ENCODE results near the gene BTNL2.

GRCh38 chr6:32439602-32440214, 32.7 kb upstream of the BTNL2 start, which contains the start of gene HLA-DRA:
- no peak for TF ChIP-seq CTCF (IDR thresholded peaks at IDR 0.05)
- TF ChIP-seq POLR2A (IDR thresholded peaks at IDR 0.05) = peak; percentile 79 to 81
